GM12873 (cell line): ENCODE results near the gene HSD17B4.

ENCODE experiments used
- TF ChIP-seq, protein P1 (sequence below): IDR thresholded peaks from 2 replicates; pipeline ENCODE4 v1.5.1; 2012; ENCODE audit warnings: low read depth, mild to moderate bottlenecking, moderate library complexity, low read length, control low read depth; ENCODE audit not compliant: insufficient read depth; ENCODE audit errors: missing control alignments

Gene HSD17B4

DNA sequence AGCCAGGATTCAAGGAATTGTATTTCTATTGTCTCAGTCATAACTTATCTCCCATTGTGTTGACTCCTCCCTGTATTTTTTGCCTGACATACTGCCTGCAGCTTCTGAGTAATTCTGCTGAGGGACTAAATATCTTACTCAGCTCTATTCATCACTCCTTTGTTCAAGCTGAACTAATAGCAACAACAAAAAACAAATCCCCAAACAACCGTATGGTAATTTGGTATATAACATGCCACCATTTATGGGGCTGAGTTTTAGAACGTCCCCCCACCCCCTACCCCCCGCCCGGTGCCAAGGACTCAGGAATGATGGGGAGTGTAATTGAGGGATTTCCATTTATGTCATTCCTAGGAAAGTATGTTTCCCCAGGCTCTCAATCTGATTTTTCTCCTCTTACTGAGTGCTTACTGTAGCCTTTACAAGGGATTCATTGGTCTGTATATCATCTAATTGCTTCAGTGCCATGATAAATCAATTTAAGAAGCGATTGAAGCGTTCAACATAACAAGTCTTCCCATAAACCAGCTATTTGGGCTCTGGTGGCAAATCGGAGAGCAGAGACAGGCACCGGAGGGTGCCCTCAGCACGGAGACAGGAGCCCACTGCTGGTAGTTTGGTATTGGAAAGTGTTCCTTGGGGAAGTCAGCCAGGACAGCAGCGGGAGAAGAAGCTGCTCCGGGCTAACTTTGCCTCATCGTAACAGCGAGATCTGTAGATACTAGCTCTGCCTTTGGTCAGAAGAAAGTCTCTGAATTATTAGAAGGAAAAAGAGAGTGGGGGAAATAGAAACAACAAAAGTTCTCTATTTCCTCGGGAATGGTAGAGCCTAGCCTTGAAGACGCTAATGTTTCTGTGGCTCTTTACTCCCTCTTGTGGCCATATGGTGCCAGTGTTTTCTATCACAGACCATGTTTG lies 40.7 kb upstream of the HSD17B4 start:
- TF ChIP-seq, protein P1, sequence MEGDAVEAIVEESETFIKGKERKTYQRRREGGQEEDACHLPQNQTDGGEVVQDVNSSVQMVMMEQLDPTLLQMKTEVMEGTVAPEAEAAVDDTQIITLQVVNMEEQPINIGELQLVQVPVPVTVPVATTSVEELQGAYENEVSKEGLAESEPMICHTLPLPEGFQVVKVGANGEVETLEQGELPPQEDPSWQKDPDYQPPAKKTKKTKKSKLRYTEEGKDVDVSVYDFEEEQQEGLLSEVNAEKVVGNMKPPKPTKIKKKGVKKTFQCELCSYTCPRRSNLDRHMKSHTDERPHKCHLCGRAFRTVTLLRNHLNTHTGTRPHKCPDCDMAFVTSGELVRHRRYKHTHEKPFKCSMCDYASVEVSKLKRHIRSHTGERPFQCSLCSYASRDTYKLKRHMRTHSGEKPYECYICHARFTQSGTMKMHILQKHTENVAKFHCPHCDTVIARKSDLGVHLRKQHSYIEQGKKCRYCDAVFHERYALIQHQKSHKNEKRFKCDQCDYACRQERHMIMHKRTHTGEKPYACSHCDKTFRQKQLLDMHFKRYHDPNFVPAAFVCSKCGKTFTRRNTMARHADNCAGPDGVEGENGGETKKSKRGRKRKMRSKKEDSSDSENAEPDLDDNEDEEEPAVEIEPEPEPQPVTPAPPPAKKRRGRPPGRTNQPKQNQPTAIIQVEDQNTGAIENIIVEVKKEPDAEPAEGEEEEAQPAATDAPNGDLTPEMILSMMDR = peak; percentile 87

DNA sequence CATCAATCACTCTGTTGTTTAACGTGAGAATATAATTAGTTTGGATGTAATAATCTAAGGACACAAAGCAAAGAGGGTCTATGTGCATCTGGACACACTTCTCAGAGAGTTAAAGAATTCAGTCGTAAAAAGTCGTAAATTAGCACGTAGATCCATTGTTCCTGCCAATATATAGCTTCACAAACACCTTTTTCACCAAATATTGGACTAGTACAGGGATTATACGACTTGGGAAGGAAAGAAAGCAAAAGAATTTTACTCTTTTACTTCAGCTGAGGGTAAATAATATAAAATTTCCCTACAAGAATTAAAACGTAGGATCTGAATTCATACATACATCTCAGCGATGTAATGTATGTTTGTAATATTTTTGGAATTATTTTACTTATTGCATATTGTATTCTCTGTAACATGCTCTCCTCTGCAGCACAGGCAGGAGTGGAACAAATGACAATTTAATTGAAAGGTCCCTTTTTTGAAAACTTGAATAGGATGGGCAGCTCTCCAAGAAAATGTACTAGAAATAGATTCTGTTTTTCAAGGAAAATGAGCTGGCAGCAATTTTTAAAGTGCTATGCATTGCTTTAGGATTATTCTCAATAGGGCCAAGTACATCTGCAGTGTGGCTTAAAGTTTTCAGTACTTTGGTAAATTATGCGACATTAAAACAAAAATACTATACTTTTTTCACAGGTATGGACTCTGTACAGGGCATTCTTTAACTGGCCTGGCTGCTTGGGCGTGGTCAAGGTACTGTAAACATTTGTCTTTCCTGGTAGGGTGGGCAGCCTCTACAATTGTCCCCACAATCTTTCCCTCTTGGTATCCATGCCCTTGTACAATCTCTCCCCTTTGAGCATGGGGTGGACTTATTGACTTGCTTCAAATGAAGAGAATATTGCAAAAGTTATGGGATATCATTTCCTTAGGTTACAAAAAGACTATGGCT lies 39.7 kb upstream of the HSD17B4 start:
- TF ChIP-seq, protein P1 = no peak

DNA sequence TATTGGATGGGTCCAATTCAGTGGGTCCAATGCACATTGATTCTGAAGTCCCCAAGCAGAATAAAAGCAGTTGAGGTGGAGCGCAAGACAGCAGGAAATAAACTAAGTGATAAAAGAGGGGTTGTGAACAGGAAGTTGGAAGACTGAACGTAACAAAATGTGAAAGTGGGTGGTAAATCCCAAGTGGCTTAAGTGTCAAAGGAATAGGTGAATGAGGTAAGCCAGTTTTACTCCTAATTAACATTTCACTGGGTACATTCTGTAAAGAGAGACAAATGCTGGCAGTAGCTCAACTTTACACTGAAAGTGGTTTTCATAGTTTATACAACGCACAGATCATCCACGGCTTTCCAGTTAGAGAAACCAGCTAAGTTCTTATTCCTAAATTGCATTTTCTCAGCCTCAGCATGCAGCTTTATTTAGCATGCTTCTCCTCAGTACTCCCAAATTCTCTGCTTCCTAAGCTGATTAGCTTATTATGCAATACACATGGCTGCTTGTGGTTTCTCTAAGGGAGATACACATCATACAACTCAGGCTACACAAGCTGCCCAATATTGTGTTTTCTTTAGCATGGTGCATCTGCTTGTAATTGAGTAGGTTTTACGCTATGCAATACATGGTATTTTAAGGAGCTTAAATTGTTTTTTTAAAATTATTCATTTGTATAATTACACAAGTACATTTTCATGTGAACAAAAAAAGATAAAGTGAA lies 34.2 kb upstream of the HSD17B4 start:
- TF ChIP-seq, protein P1 = no peak

DNA sequence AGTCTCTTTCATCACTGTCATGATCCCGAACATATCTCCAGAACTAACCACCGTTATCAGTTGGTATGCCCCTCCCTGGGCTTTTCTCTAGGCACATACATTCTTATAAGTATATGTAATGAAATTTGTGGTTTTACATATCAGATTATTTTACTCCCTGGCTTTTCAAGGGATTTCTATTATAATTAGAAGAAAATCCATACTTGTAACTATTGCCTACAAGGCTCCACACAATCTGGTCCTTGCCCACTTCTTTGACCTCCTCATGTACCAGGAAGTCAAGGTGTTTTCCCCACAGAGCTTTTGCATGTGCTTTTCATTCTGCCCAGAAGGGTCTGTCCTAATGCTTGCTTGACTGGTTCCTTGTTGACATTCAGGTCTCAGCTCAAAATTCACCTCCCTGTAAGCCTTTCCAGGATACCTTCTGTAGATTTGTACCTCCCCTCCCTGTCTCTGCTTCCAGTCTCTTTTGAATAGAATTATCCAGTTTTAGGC lies 33.6 kb upstream of the HSD17B4 start:
- TF ChIP-seq, protein P1 = peak; percentile 20

DNA sequence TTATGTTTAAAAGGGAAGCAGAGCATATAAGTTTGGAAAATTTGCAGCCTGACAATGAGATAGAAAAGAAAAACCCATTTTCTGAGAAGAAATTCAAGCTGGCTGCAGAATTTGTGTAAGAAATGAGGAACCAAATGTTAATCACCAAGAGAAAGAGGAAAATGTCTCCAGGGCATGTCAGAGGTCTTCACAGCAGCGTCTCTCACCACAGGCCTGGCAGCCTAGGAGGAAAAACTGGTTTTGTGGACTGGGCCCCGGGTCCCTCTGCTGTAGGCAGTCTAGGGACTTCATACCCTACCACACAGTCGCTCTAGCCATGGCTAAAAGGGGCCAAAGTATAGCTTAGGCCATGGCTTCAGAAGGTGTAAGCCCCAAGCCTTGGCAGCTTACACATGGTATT lies 32.1 kb upstream of the HSD17B4 start:
- TF ChIP-seq, protein P1 = no peak

DNA sequence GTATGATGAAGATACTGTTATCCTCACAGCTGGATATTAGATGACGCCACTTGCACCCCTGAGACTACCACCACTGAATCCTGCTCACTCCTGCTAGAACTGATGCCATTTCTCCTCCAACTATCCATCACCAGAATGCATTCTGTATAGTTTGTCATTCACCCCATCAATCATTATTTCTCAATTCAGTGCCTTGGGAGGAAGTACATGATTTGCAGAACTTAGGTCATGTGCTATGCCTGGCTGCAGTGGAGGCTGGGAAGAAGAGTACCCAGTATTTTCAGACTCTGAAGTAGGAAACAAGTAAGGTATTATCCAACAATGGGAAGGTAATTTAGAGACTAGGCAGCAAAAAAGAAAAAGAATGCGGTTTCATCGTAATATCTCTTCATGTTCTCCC lies 26.2 kb upstream of the HSD17B4 start:
- TF ChIP-seq, protein P1 = no peak
